22Rv1 (cell line): Measurements from ENCODE around the gene SPRR2F.

Experiments used
- ZFX ChIP-seq: fragments of 450-650 bp; IDR thresholded peaks from 2 replicates; pipeline ENCODE4 v1.6.1; 2017; ENCODE audit warnings: antibody characterized with exemption, borderline replicate concordance
- TF ChIP-seq, protein P1 (sequence below): fragments of 450-650 bp; IDR thresholded peaks from 2 replicates; pipeline ENCODE4 v1.5.1; 2017; ENCODE audit warnings: mild to moderate bottlenecking

DNA sequence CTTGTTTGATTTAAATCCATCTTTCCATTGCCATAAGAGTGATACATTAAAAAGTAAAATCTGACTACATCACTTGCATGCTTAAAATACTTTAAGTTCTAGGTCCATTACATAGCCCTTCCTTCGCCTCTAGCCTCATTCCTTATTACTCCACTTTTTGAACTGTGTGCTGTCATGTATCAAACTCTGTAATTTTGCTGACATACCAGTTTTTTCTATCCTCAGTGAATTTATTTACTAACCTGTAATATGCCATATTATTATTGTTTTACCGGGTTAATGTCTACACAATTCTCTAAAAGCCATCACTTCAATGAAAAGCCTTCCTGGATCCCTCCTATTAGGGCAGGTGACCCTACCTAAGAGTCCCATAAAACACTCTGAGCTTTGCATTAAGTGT is 42.2 kb upstream of the SPRR2F start:
- TF ChIP-seq, protein P1, sequence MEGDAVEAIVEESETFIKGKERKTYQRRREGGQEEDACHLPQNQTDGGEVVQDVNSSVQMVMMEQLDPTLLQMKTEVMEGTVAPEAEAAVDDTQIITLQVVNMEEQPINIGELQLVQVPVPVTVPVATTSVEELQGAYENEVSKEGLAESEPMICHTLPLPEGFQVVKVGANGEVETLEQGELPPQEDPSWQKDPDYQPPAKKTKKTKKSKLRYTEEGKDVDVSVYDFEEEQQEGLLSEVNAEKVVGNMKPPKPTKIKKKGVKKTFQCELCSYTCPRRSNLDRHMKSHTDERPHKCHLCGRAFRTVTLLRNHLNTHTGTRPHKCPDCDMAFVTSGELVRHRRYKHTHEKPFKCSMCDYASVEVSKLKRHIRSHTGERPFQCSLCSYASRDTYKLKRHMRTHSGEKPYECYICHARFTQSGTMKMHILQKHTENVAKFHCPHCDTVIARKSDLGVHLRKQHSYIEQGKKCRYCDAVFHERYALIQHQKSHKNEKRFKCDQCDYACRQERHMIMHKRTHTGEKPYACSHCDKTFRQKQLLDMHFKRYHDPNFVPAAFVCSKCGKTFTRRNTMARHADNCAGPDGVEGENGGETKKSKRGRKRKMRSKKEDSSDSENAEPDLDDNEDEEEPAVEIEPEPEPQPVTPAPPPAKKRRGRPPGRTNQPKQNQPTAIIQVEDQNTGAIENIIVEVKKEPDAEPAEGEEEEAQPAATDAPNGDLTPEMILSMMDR, result no peak
- TF ChIP-seq ZFX, result no peak
